Small intestine (tissue), 7 donors: ENCODE measurements around the gene TSPAN9. TPM values are rescaled to one million over a fixed set of nuclear protein-coding genes. Genes with fewer than 3 reads are reported as not detected.

Experiments used
- DNase-seq, 2 donors: peaks; one replicate each; pipeline versions ENCODE4 v3.0.0 to v3.0.0-alpha.2; 2013
- FAIRE-seq: peaks from 2 replicates; lab custom pipeline; 2012; peaks lifted over from hg19 to GRCh38; lab: Jason Lieb, UNC
- H3K27ac ChIP-seq, 3 donors: one replicate each; pipeline ENCODE4 v1.5.1; 2013; ENCODE audit warnings: low read length in 2 of 3, mild to moderate bottlenecking in 2 of 3, control low read depth in 1 of 3, inconsistent platforms in 1 of 3, low read depth in 1 of 3, moderate library complexity in 1 of 3
- H3K27me3 ChIP-seq, 3 donors: one replicate each; pipeline ENCODE4 v1.6.1; 2013; ENCODE audit warnings: low read length in 3 of 3, inconsistent platforms in 1 of 3; ENCODE audit not compliant: control insufficient read depth in 3 of 3, insufficient read depth in 3 of 3
- H3K36me3 ChIP-seq, 3 donors: one replicate each; pipeline ENCODE4 v1.6.1; 2013; ENCODE audit warnings: low read length in 3 of 3, inconsistent platforms in 1 of 3, low read depth in 1 of 3, mild to moderate bottlenecking in 1 of 3, moderate library complexity in 1 of 3; ENCODE audit not compliant: control insufficient read depth in 3 of 3, insufficient read depth in 2 of 3
- H3K4me1 ChIP-seq, 3 donors: one replicate each; pipeline ENCODE4 v1.6.1; 2013; ENCODE audit warnings: low read length in 2 of 3, inconsistent platforms in 1 of 3, low read depth in 1 of 3, mild to moderate bottlenecking in 1 of 3, moderate library complexity in 1 of 3; ENCODE audit not compliant: control insufficient read depth in 3 of 3, insufficient read depth in 2 of 3
- H3K4me3 ChIP-seq, 3 donors: one replicate each; pipeline ENCODE4 v1.5.1; 2013; ENCODE audit warnings: low read length in 3 of 3, control low read depth in 1 of 3, inconsistent platforms in 1 of 3, low read depth in 1 of 3, mild to moderate bottlenecking in 1 of 3, moderate library complexity in 1 of 3
- H3K9me3 ChIP-seq, 2 donors: one replicate each; pipeline ENCODE4 v1.6.1; 2013; ENCODE audit warnings: low read depth in 1 of 2, low read length in 1 of 2; ENCODE audit not compliant: control insufficient read depth in 2 of 2, insufficient read depth in 1 of 2
- WGBS, 3 donors: extraction: QIAGEN DNeasy Blood & Tissue Kit; methylation state at CpG; one replicate each; pipeline ENCODE4 v1.1.7; 2013; 5-methylcytosine and 5-hydroxymethylcytosine counted together
- polyA plus RNA-seq, 4 donors: library from polyadenylated mRNA; stranded (reverse) in 3 of 4; unstranded in 1 of 4; fragments of 200-250 nt in 3 of 4; fragments of 120-200 nt in 1 of 4; gene quantifications; one replicate each; pipeline versions ENCODE4 v1.2.1 to v1.2.3, GENCODE V29; 2013
- donor health status: healthy with polysubstance abuse.
- donor health status: control.
- donor health status: control.
- donor health status: Bipolar disorder and iron deficiency.
- donor health status: healthy.

Gene TSPAN9
- polyA plus RNA-seq, 4 donors: 1.3 to 25.5 (median 12.8) TPM

DNA sequence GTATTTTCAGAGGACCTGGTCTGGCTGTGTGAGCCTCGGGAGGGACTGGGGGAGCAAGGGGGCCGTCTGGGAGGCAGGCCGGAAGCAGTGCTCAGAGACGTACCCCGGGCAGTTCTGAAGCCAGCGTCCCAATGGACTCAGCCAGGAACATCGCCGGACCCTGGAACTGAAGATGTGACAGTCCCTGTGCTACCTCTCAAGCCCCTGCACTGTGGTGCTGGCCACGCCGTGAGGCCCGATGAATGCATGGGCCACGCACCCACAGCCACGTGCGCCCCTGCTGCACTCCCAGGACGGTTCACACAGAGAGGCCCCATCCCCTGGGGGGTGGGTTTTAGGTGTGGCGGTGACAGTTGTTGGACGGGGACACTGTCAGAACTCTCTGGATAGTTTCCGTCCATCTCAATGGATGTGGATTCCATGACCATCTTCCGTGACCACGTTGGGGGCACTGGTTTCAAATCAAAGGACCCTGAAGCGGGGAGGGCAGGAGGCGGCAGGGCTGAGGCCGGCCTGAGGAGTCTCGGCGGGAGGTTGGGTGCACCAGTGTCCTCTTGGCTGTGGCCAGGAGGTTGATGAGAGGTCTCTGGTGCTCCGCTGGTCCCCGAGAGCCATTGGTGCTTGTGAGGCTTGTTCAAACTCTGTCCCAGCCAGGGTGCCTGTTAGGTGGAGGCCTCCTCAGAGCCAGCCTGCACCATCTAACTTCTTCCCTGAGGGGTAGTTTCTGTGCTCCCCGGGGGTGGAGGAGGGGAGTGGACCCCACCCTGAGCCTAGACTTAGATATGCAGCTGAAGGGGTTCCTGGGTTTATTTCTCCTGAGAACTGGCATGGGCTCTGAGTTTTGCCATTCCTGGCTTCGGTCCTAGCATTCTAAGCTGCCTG is 36.3 kb upstream of the TSPAN9 start:
- H3K4me1 ChIP-seq: no peaks in the 10 kb centered on the region
- DNase-seq: no peak
- no peak for FAIRE-seq
- no peak overlapping the region for H3K27ac ChIP-seq
- H3K36me3 ChIP-seq: peaks cover 0 to 19% (median 2%) of the 10 kb centered on the region in 3 donors
- H3K27me3 ChIP-seq: no peaks in the 10 kb centered on the region
- no peaks in the 10 kb centered on the region for H3K9me3 ChIP-seq
- 89 to 92% (median 91%) methylated on average over 29 of the region's 29 CpGs for WGBS, 3 donors
- H3K4me3 ChIP-seq: no peak overlapping the region

GRCh38 chr12:3041558-3042164 is 35.5 kb upstream of the TSPAN9 start:
- no peak for FAIRE-seq

GRCh38 chr12:3042394-3042793 is 34.8 kb upstream of the TSPAN9 start:
- no peaks in the 10 kb centered on the region for H3K9me3 ChIP-seq
- no peak for DNase-seq
- H3K27ac ChIP-seq: no peak overlapping the region
- whole genome bisulfite sequencing, 3 donors: 66 to 79% (median 67%) methylated on average over 8 of the region's 8 CpGs
- no peak overlapping the region for H3K4me3 ChIP-seq
- FAIRE-seq: no peak
- H3K4me1 ChIP-seq: no peaks in the 10 kb centered on the region
- H3K27me3 ChIP-seq: no peaks in the 10 kb centered on the region
- H3K36me3 ChIP-seq: peaks cover 0 to 17% (median 2%) of the 10 kb centered on the region in 3 donors

More at GRCh38 chr12:3041558-3042164, 35.5 kb upstream of the TSPAN9 start:
- H3K9me3 ChIP-seq: no peaks in the 10 kb centered on the region
- no peaks in the 10 kb centered on the region for H3K27me3 ChIP-seq
- no peak overlapping the region for H3K4me3 ChIP-seq
- H3K27ac ChIP-seq: no peak overlapping the region
- peaks cover 0 to 19% (median 2%) of the 10 kb centered on the region in 3 donors for H3K36me3 ChIP-seq
- WGBS, 3 donors: 64 to 69% (median 68%) methylated on average over 11 of the region's 11 CpGs
- DNase-seq: peak; percentile 78 to 82
- no peaks in the 10 kb centered on the region for H3K4me1 ChIP-seq

DNA sequence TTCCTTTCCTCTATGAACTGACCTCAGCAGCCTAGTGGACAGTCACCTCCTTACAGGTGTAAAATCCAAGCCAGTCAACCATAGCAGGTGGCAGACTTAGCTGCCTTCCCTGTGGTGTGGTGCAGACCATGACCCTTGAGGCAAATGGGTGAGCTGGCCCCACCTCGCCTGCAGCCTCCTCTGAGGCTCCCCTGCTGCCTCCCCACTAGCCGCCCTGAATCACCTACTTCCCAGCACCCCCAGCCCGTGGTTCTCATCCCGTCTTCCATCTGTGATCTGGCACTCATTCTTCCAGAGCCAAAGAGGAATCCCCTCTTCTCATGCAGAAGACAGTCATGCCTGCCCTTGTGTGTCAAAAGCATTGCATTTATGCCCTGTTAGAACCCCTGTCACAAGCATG is 34.4 kb upstream of the TSPAN9 start:
- H3K4me1 ChIP-seq: no peaks in the 10 kb centered on the region
- H3K4me3 ChIP-seq: no peak overlapping the region
- FAIRE-seq: no peak
- H3K27ac ChIP-seq: no peak overlapping the region
- DNase-seq: no peak
- WGBS, 3 donors: 88 to 91% (median 88%) methylated on average over 4 of the region's 4 CpGs
- H3K9me3 ChIP-seq: no peaks in the 10 kb centered on the region
- H3K27me3 ChIP-seq: no peaks in the 10 kb centered on the region
- peaks cover 0 to 15% (median 2%) of the 10 kb centered on the region in 3 donors for H3K36me3 ChIP-seq

DNA sequence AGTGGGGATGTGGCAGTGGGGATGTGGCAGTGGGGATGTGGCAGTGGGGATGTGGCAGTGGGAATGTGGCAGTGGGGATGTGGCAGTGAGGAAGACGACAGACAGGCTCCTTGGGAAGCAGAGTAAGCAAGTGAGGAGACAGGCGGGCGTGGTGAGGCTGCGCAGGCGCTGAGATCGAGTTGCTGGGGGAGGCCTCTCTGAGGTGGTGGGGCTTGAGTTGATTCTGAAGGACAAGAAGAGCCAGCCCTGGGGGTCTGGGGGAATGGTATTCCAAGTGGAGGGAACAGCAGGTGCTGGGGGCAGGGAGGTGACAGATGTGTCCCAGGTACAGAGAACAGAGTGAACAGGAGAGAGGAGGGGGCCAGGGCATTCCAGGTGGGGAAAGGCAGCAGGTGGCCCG is 33.8 kb upstream of the TSPAN9 start:
- WGBS, 3 donors: 86 to 92% (median 89%) methylated on average over 7 of the region's 7 CpGs
- H3K27me3 ChIP-seq: no peaks in the 10 kb centered on the region
- H3K4me1 ChIP-seq: no peaks in the 10 kb centered on the region
- H3K9me3 ChIP-seq: no peaks in the 10 kb centered on the region
- DNase-seq (no peak), FAIRE-seq (no peak)
- H3K36me3 ChIP-seq: peaks cover 0 to 11% (median 2%) of the 10 kb centered on the region in 3 donors
- H3K4me3 ChIP-seq: no peak overlapping the region
- H3K27ac ChIP-seq: no peak overlapping the region

DNA sequence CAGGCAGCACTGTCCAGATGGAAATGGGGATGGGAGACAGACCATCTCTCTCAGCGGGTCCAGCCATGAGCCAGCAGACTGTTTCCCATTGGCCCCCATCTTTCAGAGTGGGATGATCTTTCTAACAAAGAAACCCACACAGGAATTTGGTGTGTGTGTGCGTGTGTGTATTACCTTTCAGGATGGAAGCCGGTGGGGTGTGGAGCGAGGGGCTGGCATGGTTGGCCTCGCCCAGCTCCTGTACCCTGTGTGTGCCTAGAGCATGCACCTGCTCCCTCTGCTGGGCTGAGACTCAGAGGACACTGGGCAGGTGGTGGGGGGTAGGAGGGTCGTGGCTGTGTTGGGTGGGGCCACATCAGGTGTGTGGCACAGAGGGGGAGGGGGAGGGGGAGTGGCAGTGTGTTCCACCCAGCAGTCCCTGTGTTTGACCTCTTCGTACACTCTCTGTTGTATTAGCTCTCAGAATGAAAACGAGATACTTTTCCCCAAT is 33.0 kb upstream of the TSPAN9 start:
- Histone ChIP-seq H3K4me1 (no peaks in the 10 kb centered on the region), H3K27me3 (no peaks in the 10 kb centered on the region), H3K36me3 (peaks cover 0 to 9% (median 2%) of the 10 kb centered on the region in 3 donors), H3K27ac (no peak overlapping the region), H3K9me3 (no peaks in the 10 kb centered on the region), H3K4me3 (no peak overlapping the region)
- FAIRE-seq: no peak
- WGBS, 3 donors: 69 to 76% (median 72%) methylated on average over 8 of the region's 8 CpGs
- DNase-seq: no peak

DNA sequence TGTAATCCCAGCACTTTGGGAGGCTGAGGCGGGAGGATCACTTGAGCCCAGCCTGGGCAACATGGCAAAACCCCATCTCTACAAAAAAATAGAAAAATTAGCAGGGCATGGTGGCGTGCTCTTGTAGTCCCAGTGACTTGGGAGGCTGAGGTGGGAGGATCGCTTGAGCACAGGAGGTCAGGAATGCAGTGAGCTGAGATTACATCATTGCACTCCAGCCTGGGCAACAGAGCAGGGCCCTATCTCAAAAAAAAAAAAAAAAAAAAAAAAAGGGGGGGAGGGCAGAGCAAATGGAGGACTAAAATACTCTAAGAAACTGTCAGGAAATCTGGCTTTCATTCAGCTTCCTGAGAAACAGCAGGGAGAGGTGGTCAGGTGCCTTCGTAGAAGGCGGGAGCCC is 31.7 kb upstream of the TSPAN9 start:
- Histone ChIP-seq H3K4me3 (no peak overlapping the region), H3K27ac (no peak overlapping the region), H3K4me1 (no peaks in the 10 kb centered on the region), H3K27me3 (no peaks in the 10 kb centered on the region), H3K9me3 (no peaks in the 10 kb centered on the region), H3K36me3 (peaks cover 0 to 4% (median 0%) of the 10 kb centered on the region in 3 donors)
- no peak for DNase-seq
- FAIRE-seq: no peak
- WGBS, 3 donors: 81 to 90% (median 89%) methylated on average over 5 of the region's 5 CpGs

- no peaks in the 10 kb centered on the region for H3K36me3 ChIP-seq
- H3K4me3 ChIP-seq: no peak overlapping the region
- DNase-seq (no peak), FAIRE-seq (no peak)
- no peaks in the 10 kb centered on the region for H3K27me3 ChIP-seq
- H3K9me3 ChIP-seq: no peaks in the 10 kb centered on the region
- no peaks in the 10 kb centered on the region for H3K4me1 ChIP-seq
- WGBS, 3 donors: 49 to 78% (median 58%) methylated on average over 7 of the region's 7 CpGs
- H3K27ac ChIP-seq: no peak overlapping the region
Measured at GRCh38 chr12:3045989-3046388, 31.2 kb upstream of the TSPAN9 start.
